GM12878 (cell line): ENCODE measurements around the gene CHRNB2. TPM values are rescaled to one million over a fixed set of nuclear protein-coding genes. Genes with fewer than 3 reads are reported as not detected.

Experiments
- ATF7 ChIP-seq: fragments of 450-650 bp; IDR thresholded peaks from 2 replicates; pipeline ENCODE4 v1.6.1; 2016; ENCODE audit warnings: low read depth, mild to moderate bottlenecking
- BCLAF1 ChIP-seq: fragments of 450-650 bp; IDR thresholded peaks from 2 replicates; pipeline ENCODE4 v1.6.1; 2017; ENCODE audit warnings: antibody characterized with exemption, mild to moderate bottlenecking, moderate library complexity
- CREB1 ChIP-seq: IDR thresholded peaks from 2 replicates; pipeline ENCODE4 v1.6.1; 2012; ENCODE audit warnings: low read depth, mild to moderate bottlenecking, inconsistent platforms
- E2F8 ChIP-seq: fragments of 450-650 bp; IDR thresholded peaks from 2 replicates; pipeline ENCODE4 v1.6.1; 2018; ENCODE audit warnings: mild to moderate bottlenecking, low read depth, moderate library complexity; ENCODE audit not compliant: partially characterized antibody
- KAT2A ChIP-seq: conservative IDR thresholded peaks from 2 replicates; pipeline ENCODE4 v1.6.1; 2011; ENCODE audit warnings: low read depth, low read length; ENCODE audit not compliant: control insufficient read depth
- KDM1A ChIP-seq: fragments of 200-600 bp; sonication (generic); IDR thresholded peaks from 2 replicates; pipeline ENCODE4 v1.6.1; 2016; ENCODE audit warnings: borderline replicate concordance
- MAX ChIP-seq: IDR thresholded peaks from 2 replicates; pipeline ENCODE4 v1.6.1; 2012; ENCODE audit warnings: low read depth, low read length, improper control_type of control experiment
- MXI1 ChIP-seq: fragments of 150-350 bp; IDR thresholded peaks from 2 replicates; pipeline ENCODE4 v1.6.1; 2011; ENCODE audit warnings: low read depth, mild to moderate bottlenecking, inconsistent platforms, low read length, improper control_type of control experiment
- NR2F1 ChIP-seq: fragments of 450-650 bp; conservative IDR thresholded peaks from 2 replicates; pipeline ENCODE4 v1.6.1; 2017; ENCODE audit warnings: mild to moderate bottlenecking
- RCOR1 ChIP-seq: conservative IDR thresholded peaks from 2 replicates; pipeline ENCODE4 v1.6.1; 2012; ENCODE audit warnings: low read depth, low read length, improper control_type of control experiment
- RFX5 ChIP-seq: IDR thresholded peaks from 2 replicates; pipeline ENCODE4 v1.6.1; 2011; ENCODE audit warnings: low read depth, low read length, improper control_type of control experiment
- SMC3 ChIP-seq: IDR thresholded peaks from 2 replicates; pipeline ENCODE4 v1.6.1; 2011; ENCODE audit warnings: low read length, improper control_type of control experiment, borderline replicate concordance
- SRF ChIP-seq, 2 experiments: IDR thresholded peaks; 2 replicates each; pipeline ENCODE4 v1.6.1; 2011; ENCODE audit warnings: low read depth in 2 of 2, low read length in 2 of 2, mild to moderate bottlenecking in 1 of 2, moderate library complexity in 1 of 2
- WRNIP1 ChIP-seq: IDR thresholded peaks from 2 replicates; pipeline ENCODE4 v1.6.1; 2011; ENCODE audit warnings: low read depth, low read length, improper control_type of control experiment, borderline replicate concordance
- ZBED1 ChIP-seq: IDR thresholded peaks from 2 replicates; pipeline ENCODE4 v1.6.1; 2016; ENCODE audit warnings: borderline replicate concordance
- ZBTB33 ChIP-seq: fragments of 450-650 bp; IDR thresholded peaks from 2 replicates; pipeline ENCODE4 v1.6.1; 2017; ENCODE audit warnings: mild to moderate bottlenecking
- polyA plus RNA-seq, 11 experiments: library from polyadenylated mRNA; depleted of rRNA in 4 of 11; unstranded in 6 of 11; stranded (reverse) in 5 of 11; fragments of >200 nt; fragmentation: Nextera tagmentation in 4 of 11; fragmentation: Illumina TruSeq in 1 of 11; extraction: Ambion mirVana in 4 of 11; extraction: Trizol in 1 of 11; gene quantifications; 1 replicate in 1 of 11; 2 replicates in 10 of 11; pipeline versions ENCODE4 v1.2.1 to v1.2.3, GENCODE V29; 2011 to 2016; ENCODE audit warnings: inconsistent platforms in 2 of 11, missing spikeins in 2 of 11, low read depth in 1 of 11
- total RNA-seq, 4 experiments: library from RNA; depleted of rRNA in 3 of 4; stranded (reverse); fragments of >200 nt in 3 of 4; fragmentation: Illumina TruSeq in 1 of 4; extraction: Trizol in 1 of 4; gene quantifications; 2 replicates each; pipeline versions ENCODE4 v1.2.1 to v1.2.3, GENCODE V29; 2013 to 2021
- TF ChIP-seq, protein P1 (sequence below): IDR thresholded peaks from 2 replicates; pipeline ENCODE4 v1.6.1; 2011; ENCODE audit warnings: borderline replicate concordance, low read depth, mild to moderate bottlenecking, moderate library complexity, low read length; ENCODE audit not compliant: insufficient read depth, poor library complexity, severe bottlenecking
- TF ChIP-seq, protein P2 (sequence below): IDR thresholded peaks from 2 replicates; pipeline ENCODE4 v1.6.1; 2012; ENCODE audit warnings: low read length, inconsistent platforms

CHRNB2 gene
- total and polyA plus RNA-seq, 10 of the 15 experiments (the other 5 are each of a cell fraction or from before 2014, with no cell fraction given): 0.01 to 0.11 (median 0.03) TPM; not detected in 6

- TF ChIP-seq ZBED1: no peak
- no peak for TF ChIP-seq ZBTB33
- TF ChIP-seq ATF7: peak; percentile 96
- TF ChIP-seq NR2F1: peak; percentile 10; the same call in 1 of the 2 replicates
- TF ChIP-seq, protein P1, sequence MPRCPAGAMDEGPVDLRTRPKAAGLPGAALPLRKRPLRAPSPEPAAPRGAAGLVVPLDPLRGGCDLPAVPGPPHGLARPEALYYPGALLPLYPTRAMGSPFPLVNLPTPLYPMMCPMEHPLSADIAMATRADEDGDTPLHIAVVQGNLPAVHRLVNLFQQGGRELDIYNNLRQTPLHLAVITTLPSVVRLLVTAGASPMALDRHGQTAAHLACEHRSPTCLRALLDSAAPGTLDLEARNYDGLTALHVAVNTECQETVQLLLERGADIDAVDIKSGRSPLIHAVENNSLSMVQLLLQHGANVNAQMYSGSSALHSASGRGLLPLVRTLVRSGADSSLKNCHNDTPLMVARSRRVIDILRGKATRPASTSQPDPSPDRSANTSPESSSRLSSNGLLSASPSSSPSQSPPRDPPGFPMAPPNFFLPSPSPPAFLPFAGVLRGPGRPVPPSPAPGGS: no peak
- no peak for TF ChIP-seq SMC3
- no peak for TF ChIP-seq KAT2A
- TF ChIP-seq WRNIP1: no peak
- no peak; the same call in 1 of the 2 replicates for TF ChIP-seq MAX
- peak in 1 of 2 experiments; percentile 92; a peak in 2 of 4 replicates for TF ChIP-seq SRF (IDR thresholded peaks at IDR 0.05; ENCODE audit: low read depth in 2 of 2, low read length in 2 of 2)
- TF ChIP-seq, protein P2, sequence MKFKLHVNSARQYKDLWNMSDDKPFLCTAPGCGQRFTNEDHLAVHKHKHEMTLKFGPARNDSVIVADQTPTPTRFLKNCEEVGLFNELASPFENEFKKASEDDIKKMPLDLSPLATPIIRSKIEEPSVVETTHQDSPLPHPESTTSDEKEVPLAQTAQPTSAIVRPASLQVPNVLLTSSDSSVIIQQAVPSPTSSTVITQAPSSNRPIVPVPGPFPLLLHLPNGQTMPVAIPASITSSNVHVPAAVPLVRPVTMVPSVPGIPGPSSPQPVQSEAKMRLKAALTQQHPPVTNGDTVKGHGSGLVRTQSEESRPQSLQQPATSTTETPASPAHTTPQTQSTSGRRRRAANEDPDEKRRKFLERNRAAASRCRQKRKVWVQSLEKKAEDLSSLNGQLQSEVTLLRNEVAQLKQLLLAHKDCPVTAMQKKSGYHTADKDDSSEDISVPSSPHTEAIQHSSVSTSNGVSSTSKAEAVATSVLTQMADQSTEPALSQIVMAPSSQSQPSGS: no peak; the same call in 1 of the 2 replicates
- TF ChIP-seq RFX5: no peak
- no peak for TF ChIP-seq RCOR1
- no peak for TF ChIP-seq KDM1A
- no peak for TF ChIP-seq BCLAF1
- TF ChIP-seq MXI1: no peak
- peak; percentile 98 for TF ChIP-seq CREB1
- TF ChIP-seq E2F8: peak; percentile 51
These were observed 59.9 kb downstream of the CHRNB2 start (continued) for GRCh38 chr1:154627257-154628120.
